AG04450 (cell line): ENCODE data around the gene KY. TPM values are rescaled to one million over a fixed set of nuclear protein-coding genes. Genes with fewer than 3 reads are reported as not detected.

Experiments
- CTCF ChIA-PET: fragments of 300-600, 350-600 bp; formaldehyde crosslinking; extraction: SDS; loops from one replicate; lab custom pipeline; 2022; ENCODE audit warnings: antibody characterized with exemption, inconsistent platforms; lab: Charles Lee
- POLR2A ChIA-PET: fragments of 350-600 bp; formaldehyde crosslinking; extraction: SDS; loops from one replicate; lab custom pipeline; 2021; ENCODE audit warnings: antibody characterized with exemption, inconsistent platforms; lab: Yijun Ruan, JAX
- DNase-seq: peaks from one replicate; pipeline ENCODE4 v3.0.0-alpha.2; 2011; ENCODE audit warnings: low read depth, low spot score
- H3K27ac ChIP-seq: one replicate; pipeline ENCODE4 v1.5.1; 2012; ENCODE audit warnings: low read depth, low read length, control low read depth
- H3K27me3 ChIP-seq: one replicate; pipeline ENCODE4 v1.6.0; 2012; ENCODE audit warnings: low read length; ENCODE audit not compliant: control insufficient read depth, insufficient read depth
- H3K4me3 ChIP-seq: 2 replicates; pipeline ENCODE4 v1.5.1; 2011; ENCODE audit warnings: mild to moderate bottlenecking, low read depth, low read length, control low read depth
- H3K9me3 ChIP-seq: 2 replicates; pipeline ENCODE4 v1.5.1; 2012; ENCODE audit warnings: low read length; ENCODE audit not compliant: control insufficient read depth, insufficient read depth
- CTCF ChIP-seq: IDR thresholded peaks from 2 replicates; pipeline ENCODE4 v1.5.1; 2011; ENCODE audit warnings: low read depth, low read length, control low read depth, inconsistent platforms
- polyA plus RNA-seq: library from polyadenylated mRNA; depleted of rRNA; stranded (reverse); fragments of >200 nt; gene quantifications from 2 replicates; pipeline ENCODE4 v1.2.3, GENCODE V29; 2011

Gene KY
- polyA plus RNA-seq, 1 experiment = 0.04 TPM

GRCh38 chr3:134647902-134648760 lies 2.7 kb downstream of the KY start:
- TF ChIP-seq CTCF = no peak
- H3K9me3 ChIP-seq = no peaks in the 10 kb centered on the region
- H3K27ac ChIP-seq = no peak overlapping the region
- H3K27me3 ChIP-seq = peaks cover 5% of the 10 kb centered on the region
- H3K4me3 ChIP-seq = no peak overlapping the region
- DNase-seq = no peak
- CTCF ChIA-PET = interaction anchor here (1.4 to 1.9 kb wide), 2 partner anchors 8 to 47 kb away, joined by 5 to 8 read pairs; no protein-coding TSS in a partner anchor
- POLR2A ChIA-PET = no interaction called here

DNA sequence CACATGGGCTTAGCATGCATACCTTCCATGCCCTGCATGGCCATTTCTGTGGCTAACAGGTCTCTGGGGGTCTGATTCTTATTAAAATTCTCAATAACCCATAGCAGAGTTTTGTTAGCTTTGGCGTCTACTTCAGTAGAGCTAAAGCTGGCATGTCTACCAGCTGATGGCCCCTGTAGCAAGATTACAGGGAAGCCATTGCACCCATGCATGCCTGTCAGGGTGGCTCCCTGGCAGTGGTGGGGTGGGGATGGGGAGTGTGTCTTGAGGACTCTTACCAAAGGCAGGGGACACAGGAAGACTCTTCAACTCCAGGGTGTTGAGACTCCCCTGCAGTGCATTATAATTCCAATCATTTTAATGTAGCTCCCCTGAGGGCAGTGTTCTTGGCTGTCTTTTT lies 4.7 kb downstream of the KY start:
- ChIA-PET POLR2A (no interaction called here), CTCF (no interaction called here)
- TF ChIP-seq CTCF = no peak
- H3K27ac ChIP-seq = no peak overlapping the region
- DNase-seq = no peak
- peaks cover 5% of the 10 kb centered on the region for H3K27me3 ChIP-seq
- no peaks in the 10 kb centered on the region for H3K9me3 ChIP-seq
- H3K4me3 ChIP-seq = no peak overlapping the region

DNA sequence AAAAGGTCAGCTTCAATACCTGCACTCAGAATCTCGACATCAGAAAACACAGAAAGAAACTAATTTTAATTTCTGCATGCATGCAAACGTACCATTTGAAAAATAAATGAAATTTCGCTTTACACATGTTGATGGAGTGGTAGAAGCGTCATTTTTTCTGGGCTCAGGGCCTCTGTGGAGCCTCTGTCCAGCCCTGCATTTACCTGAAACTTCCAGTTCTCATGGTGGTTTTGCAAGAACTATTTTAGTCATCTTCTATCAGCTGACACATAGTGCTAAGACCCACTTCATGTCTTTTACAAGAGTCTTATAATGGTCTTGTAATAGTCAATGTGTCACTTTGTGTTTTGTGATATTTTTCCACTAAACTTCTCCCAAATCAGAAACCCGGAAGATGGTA lies 5.3 kb downstream of the KY start:
- POLR2A ChIA-PET = no interaction called here

DNA sequence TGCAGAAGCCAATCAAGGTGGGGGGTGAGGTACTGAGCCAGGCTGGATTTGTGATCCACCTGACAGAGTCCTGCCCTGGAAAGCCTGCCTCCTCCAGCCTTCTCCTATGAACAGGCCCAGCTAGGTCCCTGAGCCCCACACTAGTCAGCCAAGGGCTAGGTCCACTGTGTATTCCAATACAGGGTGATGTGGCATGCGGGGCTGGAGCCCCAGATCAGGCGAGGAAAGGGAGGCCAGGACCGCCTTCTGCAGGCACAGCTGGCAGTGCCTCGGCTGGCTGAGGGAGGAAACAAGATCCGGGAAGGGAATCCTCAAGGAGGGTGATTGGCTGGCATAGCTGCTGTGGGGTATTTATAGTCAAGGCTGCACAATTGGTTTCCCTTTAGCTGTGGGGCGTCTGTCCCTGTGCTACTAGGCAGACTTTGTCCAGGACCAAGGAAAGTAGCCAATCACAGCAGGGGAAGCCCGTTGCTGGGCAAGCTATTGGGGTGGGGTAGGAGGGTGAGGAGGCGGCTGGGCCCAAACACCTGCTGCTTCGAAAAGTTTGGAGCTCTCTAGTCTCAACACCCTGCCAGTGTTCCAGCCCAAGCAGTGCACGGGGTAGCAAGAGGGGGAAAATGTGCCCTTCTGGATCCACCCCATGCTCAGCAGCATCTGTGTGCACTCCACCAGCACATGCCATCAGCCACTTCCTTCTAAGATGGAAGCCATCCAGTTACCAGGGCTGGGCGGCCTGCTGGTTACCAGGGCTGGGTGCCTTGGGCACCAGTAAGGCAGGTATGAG lies 5.9 kb downstream of the KY start:
- Histone ChIP-seq H3K9me3 (no peaks in the 10 kb centered on the region), H3K27ac (no peak overlapping the region), H3K4me3 (no peak overlapping the region), H3K27me3 (peaks cover 4% of the 10 kb centered on the region)
- TF ChIP-seq CTCF = no peak
- ChIA-PET CTCF (interaction anchor here (0.5 kb wide), 1 partner anchor 44 kb away, joined by 4 read pairs; no protein-coding TSS in a partner anchor), POLR2A (no interaction called here)
- DNase-seq = no peak

More for the DNA sequence above, 5.3 kb downstream of the KY start:
- Histone ChIP-seq H3K27me3 (peaks cover 5% of the 10 kb centered on the region), H3K4me3 (no peak overlapping the region), H3K9me3 (no peaks in the 10 kb centered on the region), H3K27ac (no peak overlapping the region)
- CTCF ChIA-PET = no interaction called here
- no peak for DNase-seq
- TF ChIP-seq CTCF = no peak
